Measurements from ENCODE around the gene ZNF846. TPM values are rescaled to one million over a fixed set of nuclear protein-coding genes. Genes with fewer than 3 reads are reported as not detected.
A peak's percentile ranks its signal among the peaks of the same experiment; 100 is the strongest.
"Not testable (repeated sequence)": the region's sequence is repeated elsewhere in the genome, so short reads cannot be mapped to it uniquely, and the experiment has no call there.

Gene ZNF846
- total RNA-seq, 1 experiment from 2014 or later, result 3.3 TPM

GRCh38 chr19:9792206-9793070 lies 23.9 kb upstream of the ZNF846 start:
- no peak for TF ChIP-seq CTCF (IDR thresholded peaks at IDR 0.05; ENCODE audit: unreplicated experiment)
- CTCF ChIA-PET, result no interaction called here
- Mint-ChIP-seq H3K27me3 (ENCODE audit: insufficient read depth, unreplicated experiment) (no peaks in the 10 kb centered on the region), H3K27ac (ENCODE audit: low read depth, unreplicated experiment) (peak overlapping the region; percentile 84), H3K4me3 (ENCODE audit: unreplicated experiment) (peak overlapping the region; percentile 87), H3K36me3 (ENCODE audit: insufficient read depth, unreplicated experiment) (peaks cover 7% of the 10 kb centered on the region), H3K9me3 (ENCODE audit: unreplicated experiment) (no peaks in the 10 kb centered on the region), H3K4me1 (ENCODE audit: insufficient read depth, unreplicated experiment) (peaks cover 11% of the 10 kb centered on the region)
- POLR2A ChIA-PET, result interaction anchor here (0.6 kb wide), 1 partner anchor 26 kb away, joined by 5 read pairs; the partner anchor contains the start of gene FBXL12
- BruUV-seq (replicated peaks), result no TSS peak
- peak; percentile 76 for DNase-seq (ENCODE audit: unreplicated experiment)
- intact Hi-C loops (cut with micrococcal nuclease), result loop anchor here (1.0 to 10.0 kb wide), 3 partner anchors 358 to 652 kb away; partner anchors contain the start of genes ZNF266 and ZNF317

- intact Hi-C loops (cut with micrococcal nuclease), result loop anchor here (1.0 to 10.0 kb wide), 3 partner anchors 357 to 651 kb away; partner anchors contain the start of genes ZNF266 and ZNF317
- peaks cover 7% of the 10 kb centered on the region for H3K36me3 Mint-ChIP-seq (ENCODE audit: insufficient read depth, unreplicated experiment)
- no peaks in the 10 kb centered on the region for H3K27me3 Mint-ChIP-seq (ENCODE audit: insufficient read depth, unreplicated experiment)
- no peak for TF ChIP-seq CTCF (IDR thresholded peaks at IDR 0.05; ENCODE audit: unreplicated experiment)
- CTCF ChIA-PET, result interaction anchor here (0.6 to 2.5 kb wide), 6 partner anchors 23 to 208 kb away, joined by 3 to 23 read pairs (median 14); partner anchors contain the start of gene ZNF121
- no peaks in the 10 kb centered on the region for H3K9me3 Mint-ChIP-seq (ENCODE audit: unreplicated experiment)
- DNase-seq (ENCODE audit: unreplicated experiment), result peak; percentile 87
- H3K4me3 Mint-ChIP-seq (ENCODE audit: unreplicated experiment), result peak overlapping the region; percentile 87
- no TSS peak for BruUV-seq (replicated peaks)
- peak overlapping the region; percentile 84 for H3K27ac Mint-ChIP-seq (ENCODE audit: low read depth, unreplicated experiment)
- H3K4me1 Mint-ChIP-seq (ENCODE audit: insufficient read depth, unreplicated experiment), result peaks cover 10% of the 10 kb centered on the region
- POLR2A ChIA-PET, result interaction anchor here (0.6 to 1.9 kb wide), 5 partner anchors 23 to 1128 kb away, joined by 3 to 6 read pairs (median 4); partner anchors contain the start of gene ZNF846
Measured at GRCh38 chr19:9791552-9792205, 23.1 kb upstream of the ZNF846 start.

GRCh38 chr19:9791073-9791367 lies 22.5 kb upstream of the ZNF846 start:
- not testable (repeated sequence) for H3K36me3 Mint-ChIP-seq (ENCODE audit: insufficient read depth, unreplicated experiment); H3K4me1 Mint-ChIP-seq (ENCODE audit: insufficient read depth, unreplicated experiment); H3K27ac Mint-ChIP-seq (ENCODE audit: low read depth, unreplicated experiment); DNase-seq (ENCODE audit: unreplicated experiment); H3K9me3 Mint-ChIP-seq (ENCODE audit: unreplicated experiment); BruUV-seq (replicated peaks); H3K27me3 Mint-ChIP-seq (ENCODE audit: insufficient read depth, unreplicated experiment)
- intact Hi-C loops (cut with micrococcal nuclease), result loop anchor here (5.0 to 10.0 kb wide), 2 partner anchors 356 to 479 kb away; partner anchors contain the start of gene ZNF266
- ChIA-PET CTCF (interaction anchor here (0.6 to 2.5 kb wide), 14 partner anchors 7 to 656 kb away, joined by 3 to 23 read pairs (median 4); partner anchors contain the start of gene ZNF121), POLR2A (interaction anchor here (0.6 to 1.9 kb wide), 5 partner anchors 22 to 1127 kb away, joined by 3 to 6 read pairs (median 4); partner anchors contain the start of gene ZNF846)
- peak overlapping the region; percentile 87 for H3K4me3 Mint-ChIP-seq (ENCODE audit: unreplicated experiment)

- CTCF ChIA-PET, result interaction anchor here (0.6 to 2.5 kb wide), 8 partner anchors 142 to 584 kb away, joined by 4 to 23 read pairs (median 8); partner anchors contain the start of gene ZNF121
Measured at GRCh38 chr19:9789579-9789978, 21.0 kb upstream of the ZNF846 start.

More at GRCh38 chr19:9789579-9789978, 21.0 kb upstream of the ZNF846 start:
- H3K9me3 Mint-ChIP-seq (ENCODE audit: unreplicated experiment); H3K27me3 Mint-ChIP-seq (ENCODE audit: insufficient read depth, unreplicated experiment); intact Hi-C loops (cut with micrococcal nuclease); H3K4me3 Mint-ChIP-seq (ENCODE audit: unreplicated experiment); H3K27ac Mint-ChIP-seq (ENCODE audit: low read depth, unreplicated experiment); DNase-seq (ENCODE audit: unreplicated experiment); BruUV-seq (replicated peaks); H3K36me3 Mint-ChIP-seq (ENCODE audit: insufficient read depth, unreplicated experiment): not testable (repeated sequence)
- POLR2A ChIA-PET, result interaction anchor here (1.9 kb wide), 1 partner anchor 204 kb away, joined by 6 read pairs; no protein-coding TSS in a partner anchor
- H3K4me1 Mint-ChIP-seq (ENCODE audit: insufficient read depth, unreplicated experiment), result peaks cover 16% of the 10 kb centered on the region
